DND-41 (cell line): ENCODE measurements around the gene SMARCD2.

Source experiments
- CTCF ChIP-seq: IDR thresholded peaks from 2 replicates; pipeline ENCODE4 v1.5.1; 2012; ENCODE audit warnings: borderline replicate concordance, low read length, moderate library complexity, mild to moderate bottlenecking; ENCODE audit not compliant: poor library complexity, severe bottlenecking; ENCODE audit errors: extremely low read depth
- EZH2 ChIP-seq: IDR thresholded peaks from 3 replicates; pipeline ENCODE4 v1.6.1; 2012; ENCODE audit warnings: borderline replicate concordance, low read depth, mild to moderate bottlenecking, moderate library complexity, low read length, inconsistent platforms; ENCODE audit not compliant: severe bottlenecking

GRCh38 chr17:63826468-63827001, 15.9 kb downstream of the SMARCD2 start:
- TF ChIP-seq CTCF (no peak), EZH2 (no peak)
